IMR-90 (cell line): ENCODE measurements around the gene EIF4E3. TPM values are rescaled to one million over a fixed set of nuclear protein-coding genes. Genes with fewer than 3 reads are reported as not detected.

Experiments used
- ATAC-seq: fragments of 200-7000 bp; cut with Tn5 transposase; 2 replicates; pipeline ENCODE4 v1.9.1; 2020; ENCODE audit warnings: low read depth, mild to moderate bottlenecking, moderate library complexity
- BruUV-seq: library from RNA; stranded (reverse); fragments of 400-500 nt; replicated peaks from 2 replicates; lab custom pipeline; 2021; lab: Mats Ljungman, UMichigan
- CTCF ChIA-PET: fragments of 300-600 bp; formaldehyde crosslinking; extraction: SDS; loops from one replicate; lab custom pipeline; 2021; ENCODE audit warnings: antibody characterized with exemption; lab: Yijun Ruan, JAX
- POLR2A ChIA-PET: fragments of 300-600 bp; sonication (Branson Sonifier 250); formaldehyde crosslinking; loops from one replicate; lab custom pipeline; 2022; ENCODE audit warnings: antibody characterized with exemption; ENCODE audit not compliant: unreplicated experiment; lab: Charles Lee
- DNase-seq: peaks from one replicate; pipeline ENCODE4 v3.0.0; 2013
- H2AFZ ChIP-seq: replicated peaks from 2 replicates; pipeline ENCODE3; 2013; ENCODE audit warnings: low read length, mild to moderate bottlenecking; ENCODE audit not compliant: poor library complexity
- H2AK5ac ChIP-seq: 2 replicates; pipeline ENCODE4 v1.6.1; 2013; ENCODE audit warnings: low read depth, low read length, inconsistent platforms
- H2AK9ac ChIP-seq: replicated peaks from 2 replicates; pipeline ENCODE3; 2013; ENCODE audit warnings: mild to moderate bottlenecking, low read depth, low read length, moderate library complexity; ENCODE audit not compliant: poor library complexity
- H2BK120ac ChIP-seq: 2 replicates; pipeline ENCODE4 v1.6.1; 2013; ENCODE audit warnings: low read depth, low read length, inconsistent platforms
- H2BK15ac ChIP-seq: 3 replicates; pipeline ENCODE4 v1.6.1; 2013; ENCODE audit warnings: low read depth, low read length, inconsistent platforms
- H2BK20ac ChIP-seq: 2 replicates; pipeline ENCODE4 v1.6.1; 2013; ENCODE audit warnings: low read depth, mild to moderate bottlenecking, inconsistent platforms, low read length, moderate library complexity
- H2BK5ac ChIP-seq: 2 replicates; pipeline ENCODE4 v1.6.1; 2013; ENCODE audit warnings: mild to moderate bottlenecking, low read depth, low read length, inconsistent platforms; ENCODE audit not compliant: poor library complexity, severe bottlenecking
- H3K14ac ChIP-seq: replicated peaks from 2 replicates; pipeline ENCODE4 v1.6.1; 2013; ENCODE audit warnings: low read depth, low read length, inconsistent platforms
- H3K18ac ChIP-seq: 2 replicates; pipeline ENCODE4 v1.6.1; 2013; ENCODE audit warnings: low read depth, low read length, control low read depth
- H3K23ac ChIP-seq: 2 replicates; pipeline ENCODE4 v1.6.1; 2013; ENCODE audit warnings: low read depth, low read length, inconsistent platforms
- H3K27ac ChIP-seq: 2 replicates; pipeline ENCODE4 v1.5.1; 2013; ENCODE audit warnings: mild to moderate bottlenecking, control low read depth, low read length; ENCODE audit not compliant: insufficient read depth
- H3K27me3 ChIP-seq: 2 replicates; pipeline ENCODE4 v1.6.1; 2013; ENCODE audit warnings: low read length; ENCODE audit not compliant: control insufficient read depth, insufficient read depth
- H3K36me3 ChIP-seq: 2 replicates; pipeline ENCODE4 v1.6.1; 2013; ENCODE audit warnings: low read length, mixed read lengths; ENCODE audit not compliant: control insufficient read depth, insufficient read depth
- H3K4ac ChIP-seq: 2 replicates; pipeline ENCODE4 v1.6.1; 2013; ENCODE audit warnings: low read depth, low read length, inconsistent platforms
- H3K4me1 ChIP-seq: 2 replicates; pipeline ENCODE4 v1.6.1; 2013; ENCODE audit warnings: low read length, mixed read lengths; ENCODE audit not compliant: control insufficient read depth, insufficient read depth
- H3K4me2 ChIP-seq: 2 replicates; pipeline ENCODE4 v1.6.1; 2013; ENCODE audit warnings: low read depth, mild to moderate bottlenecking, control low read depth, low read length, moderate library complexity
- H3K4me3 ChIP-seq: 2 replicates; pipeline ENCODE4 v1.5.1; 2013; ENCODE audit warnings: low read depth, mild to moderate bottlenecking, control low read depth, low read length, moderate library complexity; ENCODE audit not compliant: insufficient read depth
- H3K56ac ChIP-seq: 2 replicates; pipeline ENCODE4 v1.6.1; 2013; ENCODE audit warnings: low read length, inconsistent platforms; ENCODE audit not compliant: insufficient read depth; ENCODE audit errors: extremely low read depth
- H3K79me1 ChIP-seq, 2 experiments: 2 replicates each; pipeline ENCODE4 v1.6.1; 2013; ENCODE audit warnings: low read length in 2 of 2, inconsistent platforms in 1 of 2, low read depth in 1 of 2
- H3K9ac ChIP-seq: 2 replicates; pipeline ENCODE4 v1.6.1; 2013; ENCODE audit warnings: low read depth, low read length, control low read depth
- H3K9me1 ChIP-seq: 2 replicates; pipeline ENCODE4 v1.6.1; 2013; ENCODE audit warnings: low read length, inconsistent platforms; ENCODE audit not compliant: insufficient read depth
- H3K9me3 ChIP-seq: 2 replicates; pipeline ENCODE4 v1.6.1; 2013; ENCODE audit warnings: low read length; ENCODE audit not compliant: control insufficient read depth, insufficient read depth
- H4K20me1 ChIP-seq: 2 replicates; pipeline ENCODE4 v1.6.1; 2013; ENCODE audit warnings: low read length, inconsistent platforms; ENCODE audit not compliant: insufficient read depth
- H4K5ac ChIP-seq: 2 replicates; pipeline ENCODE4 v1.6.1; 2013; ENCODE audit warnings: mild to moderate bottlenecking, low read depth, low read length, control low read depth
- H4K8ac ChIP-seq, 2 experiments: 2 replicates each; pipeline ENCODE4 v1.6.1; 2013; ENCODE audit warnings: low read depth in 2 of 2, low read length in 2 of 2, control low read depth in 1 of 2, inconsistent platforms in 1 of 2
- H4K91ac ChIP-seq: 2 replicates; pipeline ENCODE4 v1.6.1; 2013; ENCODE audit warnings: low read depth, low read length, inconsistent platforms; ENCODE audit not compliant: insufficient read depth
- RCOR1 ChIP-seq: IDR thresholded peaks from 2 replicates; pipeline ENCODE4 v1.6.1; 2012; ENCODE audit warnings: mild to moderate bottlenecking, low read length, improper control_type of control experiment; ENCODE audit not compliant: insufficient replicate concordance
- USF2 ChIP-seq: fragments of 150-350 bp; IDR thresholded peaks from 2 replicates; pipeline ENCODE4 v1.6.1; 2017; ENCODE audit warnings: mild to moderate bottlenecking, antibody characterized with exemption, low read length, low read depth
- WGBS, 2 experiments: methylation state at CpG; one replicate each; pipeline versions ENCODE4 v1.1.5 to v1.1.7; 2013; ENCODE audit warnings: missing lambda C conversion rate in 2 of 2; ENCODE audit not compliant: insufficient read length in 1 of 2; ENCODE audit errors: extremely low coverage in 2 of 2; 5-methylcytosine and 5-hydroxymethylcytosine counted together
- dilution Hi-C: fragments of 300-500 bp; cut with HindIII; formaldehyde crosslinking; loops from one replicate; pipeline ENCODE4 v1.14.3; 2018; ENCODE audit warnings: low sequenced_read_pairs; ENCODE audit not compliant: unreplicated experiment
- in situ Hi-C: fragments of 300-500 bp; cut with MboI; formaldehyde crosslinking; loops from 3 replicates; pipeline ENCODE4 v1.14.3; 2019; ENCODE audit warnings: low sequenced_read_pairs, inconsistent platforms, mixed read lengths
- intact Hi-C: fragments of 100-400 bp; cut with micrococcal nuclease; formaldehyde crosslinking; loops from 2 replicates; pipeline ENCODE4 v1.10.0; 2022
- polyA plus RNA-seq, 3 experiments: library from polyadenylated mRNA; depleted of rRNA; stranded (reverse); fragments of >200 nt; gene quantifications; 2 replicates each; pipeline ENCODE4 v1.2.3, GENCODE V29; 2012; ENCODE audit warnings: low replicate concordance in 1 of 3
- total RNA-seq: library from RNA; depleted of rRNA; stranded (reverse); fragments of >200 nt; gene quantifications from 2 replicates; pipeline ENCODE4 v1.2.3, GENCODE V29; 2012

Gene EIF4E3
- total and polyA plus RNA-seq, 2 of the 4 experiments (the other 2 are of a cell fraction), result 0.72 to 1.1 TPM

GRCh38 chr3:71641674-71642073 is 83.5 kb downstream of the EIF4E3 start:
- dilution Hi-C loops, result no loop called here
- Histone ChIP-seq H3K79me1 (no peaks in the 10 kb centered on the region), H4K91ac (no peak overlapping the region), H3K9me3 (no peaks in the 10 kb centered on the region), H3K56ac (no peak overlapping the region), H4K20me1 (no peaks in the 10 kb centered on the region), H2AK5ac (no peak overlapping the region), H3K4me1 (peaks cover 2% of the 10 kb centered on the region; the same call in 1 of the 2 replicates), H2AK9ac (no peak overlapping the region), H3K9me1 (no peaks in the 10 kb centered on the region), H3K18ac (no peak overlapping the region), H3K23ac (no peak overlapping the region), H3K27me3 (peaks cover 19% of the 10 kb centered on the region), H3K4me2 (no peak overlapping the region), H2BK120ac (no peak overlapping the region), H2BK5ac (no peak overlapping the region), H3K4ac (no peak overlapping the region), H3K9ac (no peak overlapping the region), H4K5ac (no peak overlapping the region), H2BK20ac (no peak overlapping the region), H4K8ac (no peak overlapping the region), H3K27ac (no peak overlapping the region), H2AFZ (no peak overlapping the region), H2BK15ac (no peak overlapping the region), H3K36me3 (no peaks in the 10 kb centered on the region), H3K14ac (no peak overlapping the region), H3K4me3 (no peak overlapping the region)
- BruUV-seq, result no TSS peak
- ATAC-seq (no peak), DNase-seq (peak; percentile 7)
- ChIA-PET CTCF (no interaction called here), POLR2A (interaction anchor here (0.6 kb wide), 1 partner anchor 1123 kb away, joined by 3 read pairs; no protein-coding TSS in a partner anchor)
- intact Hi-C loops, result no loop called here
- 90% methylated on average over 2 of the region's 4 CpGs; no CpG with 5 or more reads in 1 of the 2 experiments for WGBS, 2 experiments
- TF ChIP-seq RCOR1 (no peak), USF2 (peak; percentile 40; the same call in 1 of the 2 replicates)
- in situ Hi-C loops, result no loop called here
